HG03066 (cell line): ENCODE measurements around the gene EXOSC7.

ENCODE experiments used
- ATAC-seq: cut with Tn5 transposase; IDR thresholded peaks from one replicate; pipeline ENCODE4 v1.9.1; 2021; ENCODE audit warnings: low read depth; ENCODE audit not compliant: unreplicated experiment

The EXOSC7 gene

DNA sequence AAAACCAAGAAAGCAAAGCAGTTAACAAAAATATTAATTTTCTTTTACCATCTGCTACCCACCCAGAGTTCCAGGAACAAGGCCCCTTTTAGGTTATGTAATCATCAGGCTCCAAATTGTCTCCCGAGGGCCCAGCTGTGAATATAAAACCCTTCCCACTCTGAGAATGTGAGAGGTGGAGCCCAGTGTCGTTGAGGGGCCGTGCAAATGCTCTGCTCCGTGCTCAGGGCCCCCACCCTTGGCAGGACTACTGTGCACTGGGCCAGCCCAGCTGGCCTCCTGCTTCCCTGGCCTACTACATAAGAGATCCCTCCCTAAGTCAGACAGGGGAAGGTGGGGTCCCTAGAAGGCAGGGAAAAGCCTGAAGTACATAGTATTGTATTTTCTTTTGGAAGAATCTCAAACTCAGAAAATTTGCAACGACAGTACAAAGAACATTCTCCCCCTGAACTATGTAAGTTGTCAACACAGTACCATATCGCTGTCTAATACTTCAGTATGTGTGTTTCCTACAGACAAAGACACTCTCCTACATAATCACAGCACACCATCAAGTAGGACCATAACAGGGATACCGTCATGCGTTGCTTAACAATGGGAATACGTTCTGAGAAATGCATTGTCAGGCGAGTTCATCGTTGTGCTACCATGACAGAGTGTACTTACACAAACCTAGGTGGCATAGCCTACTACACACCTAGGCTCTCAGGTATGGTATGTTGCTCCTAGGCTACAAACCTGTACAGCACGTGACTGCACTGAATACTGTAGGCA lies 45.7 kb downstream of the EXOSC7 start:
- no peak for ATAC-seq

- ATAC-seq: no peak
Observed at GRCh38 chr3:45023675-45024074, 47.6 kb downstream of the EXOSC7 start.

DNA sequence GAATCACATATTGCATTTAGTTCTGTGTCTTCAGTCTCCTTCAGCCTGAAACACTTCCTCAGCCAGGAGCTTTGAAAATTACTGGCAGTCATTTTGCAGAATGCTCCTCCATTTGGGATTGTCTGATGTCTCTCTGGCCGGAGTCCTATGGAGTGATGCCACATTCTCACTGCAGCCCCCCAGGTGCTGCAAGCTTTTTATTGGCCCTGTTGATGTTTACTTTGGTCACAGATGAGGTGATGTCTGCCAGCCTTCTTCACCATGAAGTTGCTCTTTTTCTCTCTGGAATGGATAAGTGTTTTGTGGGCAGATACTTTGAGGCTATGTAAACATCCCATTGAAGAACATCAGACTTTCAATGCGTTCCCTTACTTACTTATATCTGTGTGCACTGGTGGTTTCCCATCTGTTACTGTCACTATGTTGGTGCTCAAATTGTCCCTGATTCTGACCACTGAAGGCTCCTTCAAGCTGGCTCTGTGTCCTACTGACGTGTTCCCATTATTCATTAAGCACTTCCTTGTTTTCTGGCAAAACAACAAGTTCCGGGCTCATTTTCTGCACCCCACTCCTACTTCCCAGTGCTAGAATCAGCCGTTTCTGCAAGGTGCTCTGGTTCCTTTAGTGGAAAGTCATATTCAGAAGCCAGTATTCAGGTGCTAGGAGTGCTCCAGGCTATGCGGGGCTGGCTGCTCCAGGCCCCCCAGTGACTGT lies 48.7 kb downstream of the EXOSC7 start:
- no peak for ATAC-seq

- no peak for ATAC-seq
Observed at GRCh38 chr3:45026038-45026437, 50.0 kb downstream of the EXOSC7 start, which contains the start of gene CLEC3B. Gene CLEC3B, plus strand, starts transcription at chr3:45026303. Its CDS starts 60 bp downstream, at chr3:45026363.

- no peak for ATAC-seq
Observed at GRCh38 chr3:45026957-45027356, 50.9 kb downstream of the EXOSC7 start.

GRCh38 chr3:45027441-45027840 lies 51.4 kb downstream of the EXOSC7 start:
- no peak for ATAC-seq

GRCh38 chr3:45029216-45029615 lies 53.2 kb downstream of the EXOSC7 start:
- no peak for ATAC-seq

GRCh38 chr3:45029661-45030060 lies 53.6 kb downstream of the EXOSC7 start:
- ATAC-seq: no peak

DNA sequence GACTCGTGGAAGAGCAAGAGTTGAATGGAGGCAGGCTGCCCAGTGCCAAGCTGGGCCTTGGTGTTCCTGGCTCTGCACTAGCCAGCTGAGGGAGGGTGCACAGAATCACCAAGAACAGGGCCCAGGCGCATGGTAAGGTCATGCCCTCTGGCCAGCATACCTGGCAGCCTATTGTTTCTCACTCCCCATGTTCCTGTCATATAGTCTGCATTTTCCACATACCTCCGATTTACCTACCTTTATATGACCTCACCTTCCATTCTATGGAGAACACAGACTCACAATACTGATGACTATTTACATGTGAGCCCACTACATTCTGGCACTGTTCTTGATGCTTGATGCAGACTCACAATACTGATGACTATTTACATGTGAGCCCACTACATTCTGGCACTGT lies 55.5 kb downstream of the EXOSC7 start:
- ATAC-seq: no peak

DNA sequence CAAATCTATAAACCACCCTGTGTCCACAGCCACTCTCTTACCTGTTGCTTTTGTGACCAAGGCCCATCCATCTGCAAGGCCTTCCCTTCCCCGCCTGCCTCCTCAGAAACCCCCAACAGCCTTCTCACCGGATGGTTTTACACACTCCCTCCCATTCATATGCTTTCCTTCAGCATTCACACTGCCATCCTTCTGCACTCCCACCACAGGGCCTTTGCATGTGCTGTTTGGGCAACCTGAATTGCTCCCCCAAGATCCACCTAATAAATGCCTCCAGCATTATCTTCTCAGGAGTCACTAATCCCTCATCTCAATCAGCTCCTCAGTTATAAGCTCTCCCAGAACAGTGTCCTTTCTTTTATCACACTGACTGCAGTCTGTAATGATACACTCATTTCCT lies 56.1 kb downstream of the EXOSC7 start:
- ATAC-seq: no peak

DNA sequence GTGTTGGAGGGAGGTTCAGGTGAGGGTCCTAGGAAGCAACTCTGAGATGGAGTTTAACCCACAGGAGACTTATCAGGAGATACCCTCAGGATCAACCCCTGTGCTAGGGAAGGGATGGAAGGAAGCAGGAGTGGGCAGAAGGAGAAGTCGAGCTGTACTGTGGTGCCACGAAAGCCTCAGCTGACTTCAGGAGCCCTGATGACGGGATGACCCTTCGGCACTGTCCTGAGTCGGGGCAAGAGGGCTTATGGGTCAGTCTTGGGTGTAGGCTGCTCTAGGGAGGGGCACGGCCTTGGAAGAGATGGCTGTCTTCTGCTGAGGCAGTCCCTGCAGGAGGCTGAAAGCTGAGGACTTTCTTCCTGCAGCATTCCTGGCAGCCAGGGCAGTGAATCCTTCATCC lies 57.7 kb downstream of the EXOSC7 start:
- no peak for ATAC-seq

DNA sequence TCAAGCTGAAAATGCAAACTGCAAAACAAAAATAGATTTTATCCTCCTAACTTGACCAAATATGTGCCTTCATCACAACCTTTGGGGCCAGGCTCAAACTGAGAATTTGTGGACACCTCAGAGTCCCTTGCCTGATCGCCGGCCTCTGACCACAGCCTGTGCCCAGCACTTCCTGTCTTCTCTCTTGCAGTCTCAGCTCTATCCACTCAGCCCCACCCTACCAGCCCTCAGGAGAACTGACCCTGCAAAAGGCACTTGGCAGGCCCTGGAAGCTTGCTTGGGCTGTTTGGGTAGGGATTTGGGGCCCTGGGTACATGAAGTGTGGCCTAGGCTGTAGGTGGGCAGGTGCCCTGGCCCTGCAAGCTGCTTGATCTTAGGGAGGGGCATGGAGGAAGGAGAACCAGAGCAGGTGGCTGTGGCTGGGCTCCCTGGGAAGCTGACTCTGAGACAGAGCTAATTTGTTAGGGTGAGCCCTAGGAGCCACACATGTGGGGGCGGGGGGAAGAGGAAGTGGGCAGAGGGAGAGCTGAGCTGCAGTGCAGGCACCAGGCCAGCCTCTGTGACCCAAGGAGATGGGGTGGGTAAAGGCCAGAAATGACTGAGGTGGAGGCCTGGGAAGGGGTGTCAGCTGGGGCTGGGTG lies 58.7 kb downstream of the EXOSC7 start:
- ATAC-seq: no peak

DNA sequence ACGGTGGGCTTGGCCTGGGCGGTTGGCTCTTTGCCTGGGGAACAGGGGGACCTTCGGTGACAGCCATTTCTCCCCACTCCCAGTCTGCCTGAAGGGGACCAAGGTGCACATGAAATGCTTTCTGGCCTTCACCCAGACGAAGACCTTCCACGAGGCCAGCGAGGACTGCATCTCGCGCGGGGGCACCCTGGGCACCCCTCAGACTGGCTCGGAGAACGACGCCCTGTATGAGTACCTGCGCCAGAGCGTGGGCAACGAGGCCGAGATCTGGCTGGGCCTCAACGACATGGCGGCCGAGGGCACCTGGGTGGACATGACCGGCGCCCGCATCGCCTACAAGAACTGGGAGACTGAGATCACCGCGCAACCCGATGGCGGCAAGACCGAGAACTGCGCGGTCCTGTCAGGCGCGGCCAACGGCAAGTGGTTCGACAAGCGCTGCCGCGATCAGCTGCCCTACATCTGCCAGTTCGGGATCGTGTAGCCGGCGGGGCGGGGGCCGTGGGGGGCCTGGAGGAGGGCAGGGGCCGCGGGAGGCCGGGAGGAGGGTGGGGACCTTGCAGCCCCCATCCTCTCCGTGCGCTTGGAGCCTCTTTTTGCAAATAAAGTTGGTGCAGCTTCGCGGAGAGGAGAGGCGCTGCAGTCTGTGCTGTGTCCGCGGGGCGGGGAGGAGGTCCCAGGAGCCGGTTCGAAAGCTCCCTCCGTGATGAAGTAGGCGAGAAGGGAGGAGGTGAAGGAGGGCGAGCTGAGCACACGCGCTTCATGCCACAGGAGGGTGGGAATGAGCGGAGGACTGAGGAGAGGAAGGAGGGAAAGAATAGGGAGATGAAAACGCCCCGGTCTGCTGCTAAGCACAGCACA lies 59.6 kb downstream of the EXOSC7 start:
- no peak for ATAC-seq

- ATAC-seq: peak; percentile 60
Observed at GRCh38 chr3:45037720-45038455, 61.8 kb downstream of the EXOSC7 start.

DNA sequence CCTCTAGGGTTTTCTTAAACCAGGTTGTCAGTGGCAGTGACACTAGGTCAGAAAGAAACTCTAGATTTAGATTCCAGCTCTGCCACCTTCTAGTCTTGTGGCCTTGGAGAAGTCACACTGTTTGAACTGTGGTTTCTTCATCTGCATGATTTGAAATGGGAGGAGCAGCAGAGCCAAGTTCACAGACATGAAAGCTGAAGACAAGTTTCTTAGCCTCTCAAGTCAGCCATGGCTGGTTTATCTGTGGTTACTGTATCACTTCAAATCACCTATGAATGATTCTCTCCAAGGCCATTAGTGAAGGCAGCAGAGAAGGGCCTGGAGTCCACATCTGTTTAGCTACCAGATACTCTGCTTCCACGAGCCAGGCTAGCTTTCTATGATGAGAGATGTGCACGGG lies 65.6 kb downstream of the EXOSC7 start:
- ATAC-seq: no peak

DNA sequence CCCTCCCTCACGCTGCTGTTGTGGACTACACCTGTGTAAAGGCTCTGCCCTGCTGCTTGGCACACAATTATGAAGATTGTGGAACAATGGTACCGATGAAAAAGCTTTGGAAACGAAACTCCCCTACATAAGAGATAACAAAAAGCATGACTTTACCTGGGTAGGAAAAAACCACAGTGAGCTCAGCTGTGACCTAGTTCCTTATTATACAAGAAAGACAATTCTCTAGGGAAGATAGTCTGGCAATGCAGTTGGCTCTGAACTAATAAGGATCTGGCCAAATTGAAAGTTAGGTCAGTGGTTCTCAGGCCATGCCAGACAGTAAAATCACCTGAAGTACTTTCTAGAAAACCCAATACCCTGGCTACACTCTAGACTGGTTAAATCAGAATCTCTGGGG lies 66.1 kb downstream of the EXOSC7 start:
- ATAC-seq: no peak

GRCh38 chr3:45043728-45044299 lies 67.8 kb downstream of the EXOSC7 start:
- no peak for ATAC-seq

DNA sequence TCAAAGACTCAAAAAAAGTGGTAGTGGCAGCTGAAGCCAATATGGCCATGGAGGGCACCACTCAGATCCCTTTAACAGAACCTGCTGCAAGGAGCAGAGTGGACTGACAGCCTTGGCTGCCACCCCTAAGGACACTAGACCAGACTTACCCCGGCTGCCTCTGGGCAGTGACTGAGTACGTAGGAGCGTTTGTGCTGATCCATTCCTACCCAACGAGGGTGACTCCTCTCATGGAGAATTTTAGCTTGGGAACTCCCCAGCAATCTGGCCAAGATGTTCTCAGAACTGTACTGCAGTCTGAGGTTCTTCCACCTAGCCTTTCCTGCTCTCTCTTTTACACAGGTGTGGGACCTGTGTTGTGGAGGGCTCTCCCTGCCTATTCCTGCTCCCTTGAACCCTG lies 72.2 kb downstream of the EXOSC7 start:
- ATAC-seq: no peak

DNA sequence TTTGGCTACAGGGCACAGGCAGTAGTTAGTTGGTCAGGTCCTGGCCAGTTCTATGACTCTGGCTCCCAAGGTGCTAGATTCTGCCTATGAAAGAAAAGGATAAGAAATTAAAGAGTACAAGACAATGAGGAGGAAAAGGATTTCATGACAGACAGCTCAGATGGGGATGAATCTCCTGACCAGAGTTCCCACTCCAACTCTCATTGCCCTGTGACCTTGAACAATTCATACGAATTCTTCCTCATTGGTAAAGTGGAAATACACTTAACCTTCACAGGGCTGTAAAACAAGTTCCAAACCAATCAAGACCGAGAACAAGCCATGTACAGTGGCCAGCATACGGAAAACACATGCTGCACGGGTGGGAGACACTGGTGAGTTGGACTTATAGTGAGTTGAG lies 73.8 kb downstream of the EXOSC7 start:
- ATAC-seq: no peak

DNA sequence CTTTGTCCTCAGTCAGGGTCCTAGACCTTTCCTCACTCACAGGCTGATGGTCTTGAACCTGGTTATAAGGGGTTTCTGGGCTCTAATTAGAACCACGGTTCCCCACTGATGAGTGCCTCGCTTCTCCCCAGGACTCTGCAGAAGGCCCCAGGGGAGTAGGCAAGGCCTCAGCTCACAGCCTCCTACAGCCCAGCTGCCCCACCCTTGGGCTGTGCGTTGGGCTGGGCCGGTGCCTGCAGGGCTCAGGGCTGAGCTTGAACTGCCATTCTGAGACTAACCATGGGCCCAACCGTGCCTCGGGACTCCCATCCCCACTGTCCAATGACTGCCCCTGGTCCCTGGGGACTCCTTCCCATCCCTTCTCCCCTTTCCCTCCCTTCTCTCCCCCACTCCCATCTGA lies 75.6 kb downstream of the EXOSC7 start:
- no peak for ATAC-seq
